ENCODE results near the gene POGLUT3.

Gene POGLUT3

GRCh38 chr11:108498046-108498815, at the start of gene POGLUT3:
Gene POGLUT3 (minus strand): TSS chr11:108498384. CDS start chr11:108498366, 18 bp downstream.
- DNase-seq, result peak; percentile 81

- no peak for DNase-seq
These were observed 47.8 kb upstream of the POGLUT3 start for GRCh38 chr11:108545909-108546501.

- DNase-seq, result no peak
These were observed 45.3 kb upstream of the POGLUT3 start for GRCh38 chr11:108543316-108543964.

GRCh38 chr11:108541531-108541930, 43.3 kb upstream of the POGLUT3 start:
- no peak for DNase-seq

- DNase-seq, result no peak
These were observed 40.3 kb upstream of the POGLUT3 start for GRCh38 chr11:108538502-108538901.

- no peak for DNase-seq
These were observed 39.8 kb upstream of the POGLUT3 start for GRCh38 chr11:108538022-108538424.

- DNase-seq, result no peak
These were observed 38.6 kb upstream of the POGLUT3 start for GRCh38 chr11:108536783-108537182.

GRCh38 chr11:108535384-108535955, 37.3 kb upstream of the POGLUT3 start:
- no peak for DNase-seq

GRCh38 chr11:108534274-108534882, 36.2 kb upstream of the POGLUT3 start:
- DNase-seq, result peak; percentile 33

GRCh38 chr11:108530426-108530825, 32.2 kb upstream of the POGLUT3 start:
- DNase-seq, result no peak

GRCh38 chr11:108527382-108527781, 29.2 kb upstream of the POGLUT3 start:
- DNase-seq, result no peak

GRCh38 chr11:108525161-108525560, 27.0 kb upstream of the POGLUT3 start:
- DNase-seq, result no peak

GRCh38 chr11:108524422-108524821, 26.2 kb upstream of the POGLUT3 start:
- DNase-seq, result peak; percentile 57

- no peak for DNase-seq
These were observed 24.1 kb upstream of the POGLUT3 start for GRCh38 chr11:108522318-108522717.

- DNase-seq, result no peak
These were observed 20.4 kb upstream of the POGLUT3 start for GRCh38 chr11:108518581-108518980.

- no peak for DNase-seq
These were observed 17.9 kb upstream of the POGLUT3 start for GRCh38 chr11:108516125-108516524.

- DNase-seq, result no peak
These were observed 14.5 kb upstream of the POGLUT3 start for GRCh38 chr11:108512708-108513107.

- no peak for DNase-seq
These were observed 13.8 kb upstream of the POGLUT3 start for GRCh38 chr11:108511851-108512474.

- DNase-seq, result no peak
These were observed 10.7 kb upstream of the POGLUT3 start for GRCh38 chr11:108508653-108509593.

- no peak for DNase-seq
These were observed 3.2 kb upstream of the POGLUT3 start for GRCh38 chr11:108501396-108501795.

- no peak for DNase-seq
These were observed 2.5 kb upstream of the POGLUT3 start for GRCh38 chr11:108500721-108501120.

GRCh38 chr11:108500169-108500568, 2.0 kb upstream of the POGLUT3 start:
- no peak for DNase-seq

Data from DMS53 (cell line).